Posterior cingulate gyrus (tissue), 11 donors: ENCODE data around the gene CHRM1.

Experiments
- DNase-seq, 10 donors: peaks; one replicate each; pipeline versions ENCODE4 v3.0.0 to v3.0.0-alpha.2; 2020 to 2021; ENCODE audit warnings: mixed read lengths in 3 of 10
- intact Hi-C: fragments of 100-400 bp; cut with DNase I; formaldehyde crosslinking; loops from one replicate; pipeline ENCODE4 v1.15.1; 2023

CHRM1 gene

DNA sequence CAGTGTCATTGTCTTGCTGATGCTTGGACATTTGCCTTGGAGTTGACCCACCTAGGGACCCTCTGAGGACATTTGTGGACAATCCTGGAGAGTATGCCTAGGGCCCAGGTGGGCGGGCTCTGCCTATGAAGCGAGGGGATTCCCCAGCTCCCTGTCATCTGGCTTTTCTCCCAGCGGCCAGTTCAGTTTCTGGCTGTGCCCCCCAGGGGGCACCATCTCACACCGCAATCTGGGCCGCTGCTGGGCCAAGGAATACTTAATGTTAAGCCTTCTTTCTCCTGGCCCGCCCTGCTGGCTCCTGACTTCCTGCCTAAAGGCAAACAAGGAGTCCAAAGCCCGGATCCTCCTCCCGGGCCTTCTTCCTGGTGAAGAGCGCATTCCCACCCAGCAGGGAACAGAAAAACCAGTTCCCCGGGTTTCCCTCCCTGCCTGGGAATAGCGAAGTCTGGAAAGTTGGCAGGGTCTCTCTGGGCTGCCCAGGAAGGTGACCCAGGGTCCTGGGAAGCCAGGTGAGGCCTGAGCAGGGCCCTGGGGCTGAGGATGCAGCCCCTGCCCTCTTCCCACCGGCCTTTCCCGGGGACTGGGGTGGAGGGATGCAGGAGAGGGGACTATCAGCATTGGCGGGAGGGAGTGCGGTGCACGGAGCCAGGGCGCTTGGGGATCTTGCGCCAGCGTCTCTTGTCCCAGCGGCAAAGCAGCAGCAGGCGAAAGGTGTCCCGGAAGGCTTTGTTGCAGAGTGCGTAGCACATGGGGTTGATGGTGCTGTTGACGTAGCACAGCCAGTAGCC, 11.9 kb downstream of the CHRM1 start:
- peak in 5 of 10 donors; percentile 34 to 91 (median 55) for DNase-seq
- intact Hi-C loops, result no loop called here

DNA sequence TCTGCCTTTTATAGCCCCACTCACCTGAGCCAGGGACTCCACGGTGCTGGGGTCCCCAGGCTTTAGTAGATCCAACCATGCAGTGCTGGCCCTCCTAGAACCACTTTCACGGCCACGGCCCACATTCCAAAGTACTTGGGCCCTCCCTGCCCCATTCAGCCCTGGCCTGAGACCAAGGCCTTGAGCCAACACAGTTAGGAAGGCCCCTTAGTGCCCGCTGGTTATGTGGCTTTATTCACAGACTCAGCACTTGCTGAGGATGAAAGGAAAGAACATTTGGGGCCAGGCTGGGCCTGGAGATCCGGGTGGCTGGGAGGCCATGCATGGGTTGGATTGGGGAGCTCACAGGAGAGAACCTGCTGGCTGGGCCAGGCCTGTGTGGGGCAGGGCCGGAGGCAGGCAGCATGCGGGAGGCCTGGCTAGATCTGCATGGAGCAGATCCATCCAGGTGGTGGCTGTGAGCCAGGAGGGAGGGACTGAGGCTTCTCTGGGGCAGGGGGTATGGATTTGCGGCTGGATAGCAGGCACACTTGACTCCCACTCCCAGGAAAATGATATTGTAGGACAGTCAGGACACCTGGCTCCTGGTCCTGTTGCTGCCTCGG, 12.6 kb downstream of the CHRM1 start:
- DNase-seq, result peak in 1 of 10 donors; percentile 34

DNA sequence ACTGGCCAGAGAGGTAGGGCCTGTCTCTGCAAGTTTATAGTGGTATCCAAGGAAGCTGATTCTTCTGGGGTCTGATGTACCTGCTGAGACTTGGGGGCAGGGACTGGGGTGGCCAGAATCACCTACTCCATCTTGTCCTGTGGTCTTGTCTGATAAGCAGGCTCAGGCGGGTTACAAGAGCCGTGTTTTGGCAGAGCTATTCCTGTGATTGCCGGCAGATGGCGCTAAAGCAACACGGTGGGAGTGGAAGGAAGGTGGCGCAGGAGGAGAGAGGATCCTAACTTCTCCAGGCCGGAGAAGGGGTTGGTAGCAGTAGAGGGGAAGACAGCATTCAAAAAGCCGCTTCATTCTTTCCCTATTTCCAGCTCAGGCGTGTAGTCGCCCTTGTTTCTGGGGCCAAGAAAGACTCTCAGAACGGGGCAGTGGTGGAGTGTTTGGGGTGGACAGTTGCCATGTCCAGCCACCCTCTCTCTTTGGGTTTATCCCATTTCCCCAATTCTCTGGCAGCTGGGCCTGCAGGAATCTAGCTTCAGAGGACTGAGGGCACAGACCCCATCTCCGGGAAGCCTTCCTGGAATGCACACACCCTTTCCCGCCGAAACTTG, 15.1 kb downstream of the CHRM1 start:
- peak; percentile 75 to 98 (median 90) for DNase-seq
- intact Hi-C loops, result loop anchor here (1.0 kb wide), 1 partner anchor 118 kb away; no protein-coding TSS in a partner anchor

More for the DNA sequence above, 12.6 kb downstream of the CHRM1 start:
- intact Hi-C loops, result no loop called here

DNA sequence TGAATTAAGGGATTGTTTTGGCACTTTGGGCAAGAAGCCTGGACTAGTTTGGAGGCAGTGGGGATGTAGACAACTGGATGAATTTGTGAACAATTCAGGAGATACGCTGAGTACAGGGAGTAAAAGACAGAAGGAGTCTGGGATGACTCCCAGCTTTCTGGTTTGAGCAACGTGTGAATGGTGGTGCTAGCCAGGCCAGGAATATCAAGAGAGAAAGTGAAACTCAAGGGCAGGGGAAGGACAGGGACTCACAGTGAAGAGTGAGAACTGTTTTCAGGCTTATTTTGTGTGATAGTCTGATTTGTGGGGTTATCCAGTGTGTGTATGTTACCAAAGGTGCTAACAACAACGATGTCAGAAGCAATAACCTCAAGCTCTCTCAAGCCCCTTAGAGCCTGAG, 15.9 kb downstream of the CHRM1 start:
- no peak for DNase-seq
- intact Hi-C loops, result no loop called here

DNA sequence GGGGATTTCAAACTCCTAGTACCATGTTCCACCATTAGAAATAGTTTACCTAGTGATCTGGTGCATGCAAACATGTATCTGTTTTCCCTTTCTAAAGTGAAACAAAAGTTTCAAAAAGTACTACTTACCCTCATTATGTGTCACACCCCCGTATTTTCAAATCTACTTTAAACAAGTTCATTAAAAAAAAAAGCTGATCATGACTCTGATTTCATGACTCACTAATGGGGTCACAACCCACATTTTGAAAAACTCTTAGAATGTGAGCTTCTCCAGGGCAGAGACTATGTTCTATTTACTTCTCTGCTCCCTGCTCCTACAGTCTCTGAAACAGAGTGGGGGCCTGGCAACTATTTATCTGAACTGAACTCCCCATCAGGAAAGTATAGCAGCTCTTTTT, 18.2 kb downstream of the CHRM1 start:
- no peak for DNase-seq
- intact Hi-C loops, result no loop called here

DNA sequence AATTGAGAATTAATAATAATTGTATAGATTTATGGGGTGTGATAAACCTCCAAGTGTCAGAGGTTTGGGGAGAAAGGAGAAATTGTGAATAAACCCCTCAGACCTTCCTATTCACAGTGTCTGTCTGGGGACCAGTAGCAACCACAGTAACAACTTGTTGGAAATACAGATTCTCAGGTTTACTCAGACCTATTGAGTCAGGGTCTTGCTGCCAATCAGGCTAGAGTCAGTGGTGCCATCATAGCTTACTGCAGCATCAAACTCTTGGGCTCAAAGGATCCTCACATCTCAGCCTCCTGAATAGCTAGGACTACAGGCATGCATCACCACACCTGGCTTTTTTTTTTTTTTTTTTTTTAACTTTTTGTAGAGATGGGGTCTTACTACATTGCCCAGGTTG, 23.1 kb downstream of the CHRM1 start:
- DNase-seq, result no peak
- intact Hi-C loops, result no loop called here

DNA sequence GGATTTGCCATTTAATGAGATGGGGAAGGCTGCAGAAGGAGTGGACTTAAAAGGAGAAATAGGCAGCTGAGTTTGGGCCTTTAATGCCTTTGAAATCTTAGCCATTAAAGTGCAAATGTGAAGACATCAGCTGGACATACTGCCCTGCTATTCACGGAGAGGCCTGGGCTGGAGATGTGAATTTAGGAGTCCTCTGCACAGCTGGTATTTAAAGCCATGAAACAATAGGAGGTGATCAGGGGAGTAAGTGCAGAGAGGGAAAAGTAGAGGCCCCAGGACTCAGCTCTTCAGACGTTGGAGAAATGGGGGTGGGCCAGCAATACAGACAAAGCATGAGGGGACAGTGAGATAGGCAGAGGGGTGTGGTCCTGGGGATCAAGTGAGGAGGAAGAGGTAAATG, 23.9 kb downstream of the CHRM1 start:
- intact Hi-C loops, result no loop called here

DNA sequence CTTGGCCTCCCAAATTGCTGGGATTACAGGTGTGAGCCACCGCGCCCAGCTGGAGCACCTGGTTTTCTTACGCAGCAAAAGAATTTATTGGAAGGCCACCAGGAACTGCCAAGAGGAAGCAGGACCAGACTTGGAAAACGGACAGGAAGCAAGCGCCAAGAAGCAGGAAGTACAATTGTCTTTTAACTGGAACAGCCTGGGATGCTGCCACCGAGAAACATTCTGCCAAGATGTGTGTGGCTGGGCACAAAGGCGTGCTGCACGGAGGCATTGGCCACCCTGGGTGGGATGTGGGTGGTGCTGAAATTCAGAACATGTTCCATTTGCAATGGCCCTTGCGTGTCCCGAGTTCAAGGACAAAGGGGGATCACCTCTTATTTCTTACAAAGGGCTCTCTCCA, 25.1 kb downstream of the CHRM1 start:
- DNase-seq, result peak in 4 of 10 donors; percentile 51 to 87 (median 78)
- intact Hi-C loops, result no loop called here

More for the DNA sequence above, 23.9 kb downstream of the CHRM1 start:
- no peak for DNase-seq

DNA sequence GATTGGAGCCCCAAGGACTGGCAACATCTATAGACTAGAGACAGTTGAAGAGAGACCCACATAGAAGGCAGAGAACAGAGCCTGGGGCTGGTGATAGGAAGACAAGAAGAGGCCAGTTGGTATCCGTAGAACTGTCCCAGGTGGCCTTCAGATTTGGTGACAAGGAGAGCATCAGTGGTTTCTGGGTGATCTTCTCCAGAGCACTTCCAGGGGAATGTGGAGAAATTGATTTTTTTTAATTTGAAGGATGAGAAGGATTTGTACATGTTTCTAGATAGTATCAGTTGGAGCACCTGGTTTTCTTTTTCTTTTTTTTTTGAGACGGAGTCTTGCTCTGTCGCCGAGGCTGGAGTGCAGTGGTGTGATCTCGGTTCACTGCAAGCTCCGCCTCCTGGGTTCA, 25.7 kb downstream of the CHRM1 start:
- intact Hi-C loops, result no loop called here
- DNase-seq, result no peak

DNA sequence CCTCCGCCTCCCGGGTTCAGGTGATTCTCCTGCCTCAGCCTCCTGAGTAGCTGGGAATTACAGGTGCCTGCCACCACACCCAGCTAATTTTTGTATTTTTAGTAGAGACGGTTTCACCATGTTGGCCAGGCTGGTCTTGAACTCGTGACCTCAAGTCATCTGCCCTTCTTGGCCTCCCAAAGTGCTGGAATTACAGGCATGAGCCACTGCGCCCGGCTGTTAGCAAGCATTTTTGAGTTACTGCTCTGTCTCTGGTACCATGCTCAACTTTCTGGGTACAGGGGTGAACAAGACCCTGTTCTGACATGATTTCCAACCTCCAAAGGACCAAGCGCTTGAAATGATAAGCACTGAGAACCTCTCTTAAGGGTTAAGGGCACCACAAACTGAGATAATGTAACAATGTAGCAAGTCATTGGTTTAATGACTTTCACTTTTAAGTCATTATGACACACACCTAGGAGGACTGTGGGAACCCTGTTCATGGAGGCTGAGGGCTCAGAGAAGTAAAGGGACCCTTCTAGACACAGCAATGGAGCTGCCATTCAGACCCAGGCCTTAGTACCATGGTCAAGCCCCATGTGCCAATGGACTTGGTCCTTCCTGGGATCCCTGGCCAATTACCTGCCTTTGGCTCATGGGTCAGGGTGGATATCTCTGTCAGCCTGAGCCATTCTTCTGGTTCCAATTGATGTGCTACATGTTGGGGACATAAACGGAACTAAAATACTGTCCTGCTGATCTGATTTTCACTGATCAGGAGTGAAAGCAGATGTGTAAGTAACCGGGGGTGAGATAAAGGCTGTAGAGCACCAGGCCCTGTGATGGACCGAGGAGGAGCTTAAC, 28.9 kb downstream of the CHRM1 start:
- intact Hi-C loops, result no loop called here
- no peak for DNase-seq

DNA sequence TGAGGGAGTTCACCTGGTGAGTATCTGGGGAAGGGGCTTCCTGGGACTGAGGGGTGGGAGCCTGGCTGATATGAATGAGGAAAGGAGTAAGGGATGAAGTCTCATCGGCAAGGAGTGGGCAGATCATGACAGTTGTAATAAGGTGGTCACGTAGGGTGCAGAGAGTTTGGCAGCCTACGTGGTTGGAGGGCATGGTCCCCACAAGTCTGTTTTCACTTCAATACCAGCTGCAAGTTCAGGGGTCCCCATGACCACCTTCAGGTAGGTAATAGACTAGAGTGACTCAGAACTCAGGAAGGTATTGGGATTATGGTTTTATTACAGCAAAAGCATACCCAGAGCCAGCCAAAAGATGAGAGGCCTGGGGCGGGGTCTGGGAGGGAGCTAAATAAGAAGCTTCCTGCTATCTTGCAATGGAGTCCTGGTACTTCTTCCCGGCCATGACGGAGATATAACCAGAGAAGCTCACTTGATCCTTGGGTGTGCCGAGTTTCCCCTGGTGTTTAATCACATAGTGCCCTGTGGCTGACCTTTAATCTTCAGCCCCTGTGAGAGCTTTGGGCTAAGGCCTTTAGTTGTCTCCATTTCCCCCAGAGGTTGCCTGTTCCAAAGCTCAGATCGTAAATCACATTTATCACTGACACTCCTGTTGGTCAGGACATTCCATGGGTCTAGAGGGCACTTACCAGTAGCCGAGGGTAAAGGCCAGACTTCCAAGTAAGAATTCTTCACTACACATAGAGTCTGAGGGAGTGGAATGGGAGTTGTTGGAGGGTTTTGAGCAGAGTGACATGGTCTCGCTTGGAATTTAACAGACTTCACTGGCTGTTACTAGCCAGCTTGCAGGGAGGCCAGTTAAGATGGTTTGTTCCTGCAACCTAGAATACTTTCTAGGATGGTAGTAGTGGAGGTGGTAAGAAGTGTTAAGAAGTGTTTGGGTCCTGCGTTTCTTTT, 31.4 kb downstream of the CHRM1 start:
- peak in 1 of 10 donors; percentile 20 for DNase-seq

DNA sequence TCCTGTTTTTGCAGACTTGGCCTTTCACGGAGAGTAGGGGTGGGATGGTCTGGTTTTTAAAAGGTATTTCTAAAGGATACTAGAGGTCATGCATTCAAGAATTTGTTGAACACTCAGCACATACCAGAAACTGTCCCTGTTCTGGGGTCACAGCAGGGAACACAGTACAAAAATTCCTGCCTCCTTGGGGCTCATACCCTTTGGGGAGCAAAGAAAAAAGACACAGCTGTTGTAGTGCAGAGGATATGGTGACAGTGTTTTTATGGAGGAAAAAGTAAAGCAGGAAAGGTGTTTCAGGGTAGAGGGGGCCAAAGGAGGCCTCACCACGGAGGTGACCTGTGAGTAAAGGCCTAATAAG, 32.1 kb downstream of the CHRM1 start:
- no peak for DNase-seq
- intact Hi-C loops, result no loop called here

More for the DNA sequence above, 31.4 kb downstream of the CHRM1 start:
- intact Hi-C loops, result no loop called here

DNA sequence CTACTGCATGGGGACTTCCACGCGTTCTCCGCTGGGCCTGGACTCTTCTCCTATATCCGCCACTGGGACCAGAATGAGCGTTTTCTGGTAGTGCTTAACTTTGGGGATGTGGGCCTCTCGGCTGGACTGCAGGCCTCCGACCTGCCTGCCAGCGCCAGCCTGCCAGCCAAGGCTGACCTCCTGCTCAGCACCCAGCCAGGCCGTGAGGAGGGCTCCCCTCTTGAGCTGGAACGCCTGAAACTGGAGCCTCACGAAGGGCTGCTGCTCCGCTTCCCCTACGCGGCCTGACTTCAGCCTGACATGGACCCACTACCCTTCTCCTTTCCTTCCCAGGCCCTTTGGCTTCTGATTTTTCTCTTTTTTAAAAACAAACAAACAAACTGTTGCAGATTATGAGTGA, 32.8 kb downstream of the CHRM1 start:
- DNase-seq, result peak in 1 of 10 donors; percentile 31
- intact Hi-C loops, result no loop called here

DNA sequence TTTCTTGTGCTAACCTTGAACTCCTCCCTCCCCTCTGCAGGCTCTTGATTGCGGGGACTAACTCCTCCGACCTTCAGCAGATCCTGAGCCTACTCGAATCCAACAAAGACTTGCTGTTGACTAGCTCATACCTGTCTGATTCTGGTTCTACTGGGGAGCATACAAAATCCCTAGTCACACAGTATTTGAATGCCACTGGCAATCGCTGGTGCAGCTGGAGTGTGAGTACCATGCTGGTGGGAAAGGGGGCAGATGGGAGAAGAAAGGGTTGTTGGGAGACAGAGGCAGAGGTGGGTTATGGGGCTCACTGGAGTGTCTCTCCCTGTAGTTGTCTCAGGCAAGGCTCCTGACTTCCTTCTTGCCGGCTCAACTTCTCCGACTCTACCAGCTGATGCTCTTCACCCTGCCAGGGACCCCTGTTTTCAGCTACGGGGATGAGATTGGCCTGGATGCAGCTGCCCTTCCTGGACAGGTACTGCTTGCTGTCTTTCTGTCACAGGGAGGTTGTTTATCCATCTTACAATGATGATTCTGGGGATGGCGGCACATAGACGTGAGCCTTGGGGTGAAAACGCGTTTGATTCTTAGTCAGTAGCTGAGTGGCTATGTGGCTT, 35.9 kb downstream of the CHRM1 start:
- DNase-seq, result peak in 1 of 10 donors; percentile 20
- intact Hi-C loops, result no loop called here

DNA sequence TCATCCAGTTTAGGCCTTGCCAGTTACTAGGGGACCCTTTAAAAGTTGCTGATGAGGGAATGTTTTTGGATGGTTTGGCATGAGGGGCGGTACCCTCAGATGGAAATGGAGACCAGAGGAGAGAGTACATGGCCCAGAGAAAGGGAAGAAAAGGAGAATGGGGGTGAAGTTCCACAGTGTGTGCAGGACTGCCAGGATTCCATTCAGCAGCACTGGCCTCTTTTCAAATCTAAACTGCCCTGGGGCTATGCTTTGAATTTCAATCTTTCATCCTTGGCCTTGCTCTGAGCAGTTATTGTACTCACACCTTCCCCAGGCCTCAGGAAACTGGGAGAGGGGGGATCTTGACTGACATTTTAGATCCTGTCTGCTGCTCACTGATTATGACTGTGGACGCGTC, 37.5 kb downstream of the CHRM1 start:
- intact Hi-C loops, result loop anchor here (5.0 kb wide), 1 partner anchor 96 kb away; the partner anchor contains the start of gene TMEM179B
- DNase-seq, result peak in 1 of 10 donors; percentile 4

DNA sequence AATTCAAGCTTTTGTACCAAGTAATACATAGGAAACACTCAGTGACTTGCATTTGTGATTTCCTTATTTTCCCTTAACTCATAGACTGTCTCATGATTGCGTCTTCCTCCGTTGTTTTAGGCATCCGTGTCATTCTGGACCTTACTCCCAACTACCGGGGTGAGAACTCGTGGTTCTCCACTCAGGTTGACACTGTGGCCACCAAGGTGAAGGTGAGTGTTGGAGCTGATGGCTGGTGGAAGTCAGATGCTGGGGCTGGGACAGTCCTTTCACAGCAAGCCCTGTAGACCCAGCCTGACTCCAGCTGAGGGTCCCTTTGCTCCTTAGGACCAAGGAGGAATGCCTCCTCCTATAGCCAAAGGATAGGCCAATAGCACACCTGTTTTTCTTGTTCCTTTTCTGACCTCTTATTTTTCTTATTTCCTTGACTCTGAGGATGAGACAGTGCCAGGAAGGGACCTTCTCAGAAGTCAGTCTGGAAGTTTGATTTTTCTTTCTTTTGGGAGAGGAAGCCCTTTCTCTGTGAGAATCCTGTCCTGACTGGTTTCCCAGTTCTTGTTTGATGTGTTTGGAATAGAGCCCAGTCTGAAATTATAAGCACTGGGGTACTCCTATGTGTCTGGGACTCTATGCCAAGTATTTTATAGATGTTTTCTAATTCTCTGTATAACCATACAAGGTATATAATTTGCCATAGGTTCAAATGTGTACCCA, 38.2 kb downstream of the CHRM1 start:
- DNase-seq, result peak in 1 of 10 donors; percentile 12
- intact Hi-C loops, result loop anchor here (5.0 kb wide), 1 partner anchor 96 kb away; the partner anchor contains the start of gene TMEM179B

DNA sequence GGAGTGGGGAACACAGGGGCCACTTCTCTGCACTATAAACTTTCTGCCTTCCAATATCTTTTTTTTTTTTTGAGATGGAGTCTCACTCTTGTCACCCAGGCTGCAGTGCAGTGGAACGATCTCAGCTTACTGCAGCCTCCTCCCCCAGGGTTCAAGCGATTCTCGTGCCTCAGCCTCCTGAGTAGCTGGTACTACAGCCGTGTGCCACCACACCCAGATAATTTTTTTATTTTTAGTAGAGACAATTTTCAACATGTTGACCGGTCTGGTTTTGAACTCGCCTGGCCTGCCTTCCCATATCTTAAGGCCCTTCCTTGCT, 38.8 kb downstream of the CHRM1 start:
- DNase-seq, result peak in 1 of 10 donors; percentile 31
- intact Hi-C loops, result loop anchor here (5.0 kb wide), 1 partner anchor 95 kb away; the partner anchor contains the start of gene TMEM179B
